LNCAP (cell line): ENCODE measurements around the gene IL4I1.

Experiments used
- CTCF ChIP-seq: fragments of 450-650 bp; IDR thresholded peaks from 2 replicates; pipeline ENCODE4 v1.5.1; 2017; ENCODE audit warnings: mild to moderate bottlenecking

Gene IL4I1

GRCh38 chr19:49882643-49883042, 14.0 kb downstream of the IL4I1 start:
- no peak for TF ChIP-seq CTCF

- no peak for TF ChIP-seq CTCF
Observed at GRCh38 chr19:49881672-49882394, 14.9 kb downstream of the IL4I1 start.

- no peak for TF ChIP-seq CTCF
Observed at GRCh38 chr19:49881186-49881585, 15.5 kb downstream of the IL4I1 start.

GRCh38 chr19:49880162-49880869, 16.4 kb downstream of the IL4I1 start:
- no peak for TF ChIP-seq CTCF

- no peak for TF ChIP-seq CTCF
Observed at GRCh38 chr19:49879243-49879963, 17.3 kb downstream of the IL4I1 start.

GRCh38 chr19:49878744-49879070, 18.0 kb downstream of the IL4I1 start:
- no peak for TF ChIP-seq CTCF

- TF ChIP-seq CTCF = no peak
Observed at GRCh38 chr19:49877879-49878743, 18.6 kb downstream of the IL4I1 start.
